Measurements from ENCODE around the gene NCK2. TPM values are rescaled to one million over a fixed set of nuclear protein-coding genes. Genes with fewer than 3 reads are reported as not detected.

The NCK2 gene
- total RNA-seq, 1 experiment from 2014 or later, result 49.2 TPM

GRCh38 chr2:105860567-105860966, 115.9 kb downstream of the NCK2 start:
- no peak overlapping the region for H3K56ac ChIP-seq (ENCODE audit: insufficient read length, low read depth, low read length)
- peaks cover 7% of the 10 kb centered on the region; the same call in 1 of the 2 replicates for H3K4me1 ChIP-seq (ENCODE audit: insufficient read depth, low read length)
- H2BK15ac ChIP-seq (ENCODE audit: low read depth, low read length), result no peak overlapping the region
- no peak overlapping the region for H2BK120ac ChIP-seq (ENCODE audit: low read depth, low read length, poor library complexity, severe bottlenecking)
- H3K4me1 Mint-ChIP-seq, result peaks cover 46 to 58% of the 10 kb centered on the region in 2 experiments
- no CpG with 5 or more reads among the region's 10 CpGs for WGBS (ENCODE audit: extremely low coverage, insufficient read length, low lambda C conversion rate)
- H2AK5ac ChIP-seq (ENCODE audit: insufficient read length, low read length), result no peak overlapping the region
- H3K27me3 ChIP-seq (ENCODE audit: insufficient read depth, low read length), result no peaks in the 10 kb centered on the region
- H3K9ac ChIP-seq (ENCODE audit: extremely low read depth, insufficient read length, low read length), result no peak overlapping the region
- no peak overlapping the region for H3K4me2 ChIP-seq (ENCODE audit: insufficient read depth, insufficient read length, low read length)
- H2BK20ac ChIP-seq (ENCODE audit: low read depth, low read length, poor library complexity, severe bottlenecking), result no peak overlapping the region
- H3K4me3 Mint-ChIP-seq, result no peak overlapping the region
- H3K18ac ChIP-seq (ENCODE audit: insufficient read length, low read depth, low read length), result no peak overlapping the region
- no peak overlapping the region for H4K5ac ChIP-seq (ENCODE audit: insufficient read length, low read depth, low read length)
- no peak overlapping the region for H3K4ac ChIP-seq (ENCODE audit: low read depth, low read length)
- H2BK5ac ChIP-seq (ENCODE audit: insufficient read length, low read length), result no peak overlapping the region
- no peaks in the 10 kb centered on the region for H3K27me3 Mint-ChIP-seq (ENCODE audit: low read depth)
- H3K23me2 ChIP-seq (ENCODE audit: insufficient read length, low read depth, low read length, poor library complexity, severe bottlenecking), result no peaks in the 10 kb centered on the region
- no peak overlapping the region for H4K91ac ChIP-seq (ENCODE audit: insufficient read length, low read depth, low read length)
- no peak overlapping the region for H2BK12ac ChIP-seq (ENCODE audit: insufficient read length, low read depth, low read length)
- H3T11ph ChIP-seq (ENCODE audit: low read length), result no peak overlapping the region
- peaks cover 0 to 13% (median 11%) of the 10 kb centered on the region in 3 experiments; a peak in 5 of 7 replicates for H3K36me3 Mint-ChIP-seq (ENCODE audit: insufficient read depth in 1 of 3, low read depth in 3 of 3)
- H4K8ac ChIP-seq (replicated peaks; ENCODE audit: insufficient read length, low read depth, low read length), result no peak overlapping the region
- H3K79me2 ChIP-seq (ENCODE audit: insufficient read depth, low read length), result 0 out of 2 replicates have a peak, but pooled peaks cover 1% of the 10 kb centered on the region
- no peaks in the 10 kb centered on the region for H4K20me1 ChIP-seq (ENCODE audit: control insufficient read depth, insufficient read depth, insufficient read length)
- H3K14ac ChIP-seq (ENCODE audit: insufficient read depth, low read length), result no peak overlapping the region
- no peak for TF ChIP-seq CTCF (conservative IDR thresholded peaks at IDR 0.05)
- H3K9me3 ChIP-seq (ENCODE audit: control insufficient read depth, low read depth, low read length), result no peaks in the 10 kb centered on the region
- H3K79me1 ChIP-seq (ENCODE audit: insufficient read depth, low read depth, low read length, poor library complexity, severe bottlenecking), result no peaks in the 10 kb centered on the region
- H2AFZ ChIP-seq (ENCODE audit: low read length), result no peak overlapping the region
- no peak overlapping the region for H3K23ac ChIP-seq (ENCODE audit: insufficient read length, low read depth, low read length)
- H3K9me3 Mint-ChIP-seq, result no peaks in the 10 kb centered on the region
- peak overlapping the region in 1 of 3 experiments; percentile 74; a peak in 3 of 7 replicates for H3K27ac Mint-ChIP-seq
- H3K27ac ChIP-seq (ENCODE audit: insufficient read length, low read depth, low read length), result no peak overlapping the region
- DNase-seq, result no peak
